GM19328 (cell line): ENCODE measurements around the gene GTPBP4.
"Not testable (repeated sequence)": the region's sequence is repeated elsewhere in the genome, so short reads cannot be mapped to it uniquely, and the experiment has no call there.

Experiments used
- ATAC-seq: cut with Tn5 transposase; IDR thresholded peaks from one replicate; pipeline ENCODE4 v1.9.1; 2021; ENCODE audit warnings: mild to moderate bottlenecking, moderate library complexity; ENCODE audit not compliant: unreplicated experiment

Gene GTPBP4

DNA sequence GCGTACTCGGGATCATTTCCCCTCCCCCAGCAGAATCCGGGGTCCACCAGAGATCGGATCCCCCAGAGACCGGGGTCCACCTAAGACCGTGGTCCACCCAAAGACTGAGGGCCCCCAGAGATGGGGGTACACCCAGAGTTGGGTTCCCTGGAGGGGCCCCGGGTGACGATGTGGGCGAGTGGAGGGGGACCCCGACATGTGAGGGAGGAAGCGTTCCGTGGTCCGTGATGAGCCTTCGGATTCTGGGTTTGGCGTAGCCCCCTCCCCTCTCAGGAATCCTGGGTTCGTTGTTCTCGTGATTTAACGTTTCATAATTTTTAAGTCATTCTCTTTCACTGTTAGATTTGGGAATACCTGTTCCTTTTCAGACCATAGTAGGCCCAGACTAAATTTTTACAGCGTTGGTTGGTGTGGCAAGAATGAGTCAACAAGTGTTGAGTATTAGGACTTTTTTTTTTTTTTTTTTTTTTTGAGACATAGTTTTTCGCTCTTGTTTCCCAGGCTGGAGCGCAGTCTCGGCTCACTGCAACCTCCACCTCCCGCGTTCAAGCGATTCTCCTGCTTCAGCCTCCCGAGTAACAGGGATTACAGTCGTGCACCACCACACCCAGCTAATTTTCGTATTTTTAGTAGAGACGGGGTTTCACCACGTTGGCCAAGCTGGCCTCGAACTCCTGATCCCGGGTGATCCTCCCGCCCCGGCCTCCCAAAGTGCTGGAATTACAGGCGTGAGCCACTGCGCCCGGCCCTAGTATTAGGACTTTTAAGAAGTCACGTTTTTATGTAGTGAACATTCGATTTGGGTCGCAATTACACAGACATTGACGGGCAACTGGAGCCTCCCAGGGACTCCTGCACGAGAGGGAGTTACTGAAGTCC lies 672 bp downstream of the GTPBP4 start:
- no peak for ATAC-seq

DNA sequence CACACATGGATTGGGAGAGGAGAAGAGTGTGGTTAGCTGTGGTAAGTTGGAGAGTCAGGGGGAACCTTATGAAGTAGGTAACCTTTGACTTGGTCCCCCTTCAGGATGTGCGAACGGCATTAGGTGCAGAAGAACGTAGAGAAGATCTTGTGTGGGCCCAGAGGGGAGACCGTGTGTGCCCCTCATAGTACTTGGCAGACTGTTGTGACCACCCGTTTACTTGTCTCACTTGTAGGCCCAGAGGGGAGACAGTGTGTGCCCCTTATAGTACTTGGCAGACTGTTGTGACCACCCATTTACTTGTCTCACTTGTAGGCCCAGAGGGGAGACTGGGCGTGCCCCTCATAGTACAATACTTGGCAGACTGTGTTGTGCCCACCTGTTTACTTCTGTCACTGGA lies 2.6 kb downstream of the GTPBP4 start:
- no peak for ATAC-seq

DNA sequence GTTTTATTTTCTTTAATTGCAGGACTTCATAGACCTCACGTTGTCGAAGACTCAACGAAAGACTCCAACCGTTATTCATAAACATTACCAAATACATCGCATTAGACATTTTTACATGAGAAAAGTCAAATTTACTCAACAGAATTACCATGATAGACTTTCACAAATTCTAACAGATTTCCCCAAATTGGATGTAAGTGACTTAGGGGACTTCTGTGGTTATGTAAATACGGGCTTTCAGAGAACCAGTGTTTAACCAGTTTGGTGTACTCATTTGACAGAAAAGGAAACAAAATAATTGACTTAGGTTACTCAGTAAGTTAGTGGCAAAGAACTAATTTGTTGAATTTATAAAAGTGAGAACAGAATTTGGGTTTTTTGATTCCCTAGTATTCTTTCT lies 4.2 kb downstream of the GTPBP4 start:
- ATAC-seq = no peak

DNA sequence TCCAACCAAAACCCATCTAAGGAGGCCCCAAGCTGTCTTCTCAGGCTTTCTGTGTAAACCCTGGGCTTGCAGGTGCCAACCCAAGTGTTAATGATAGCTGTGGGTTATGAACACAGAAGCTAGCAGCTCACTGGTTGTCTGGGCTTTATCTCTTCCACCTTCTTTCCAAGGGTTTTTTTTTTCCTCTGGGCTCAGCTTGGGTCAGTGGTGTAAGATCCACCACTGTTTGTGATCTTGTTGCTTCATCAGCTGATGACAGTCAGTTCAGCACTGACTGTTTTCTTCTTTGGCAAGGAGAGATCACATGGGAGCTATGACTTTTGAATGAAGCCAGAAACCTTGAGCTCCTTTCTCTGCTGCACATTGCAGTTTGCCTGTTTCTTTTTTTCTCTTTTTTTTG lies 4.6 kb downstream of the GTPBP4 start:
- ATAC-seq = no peak

DNA sequence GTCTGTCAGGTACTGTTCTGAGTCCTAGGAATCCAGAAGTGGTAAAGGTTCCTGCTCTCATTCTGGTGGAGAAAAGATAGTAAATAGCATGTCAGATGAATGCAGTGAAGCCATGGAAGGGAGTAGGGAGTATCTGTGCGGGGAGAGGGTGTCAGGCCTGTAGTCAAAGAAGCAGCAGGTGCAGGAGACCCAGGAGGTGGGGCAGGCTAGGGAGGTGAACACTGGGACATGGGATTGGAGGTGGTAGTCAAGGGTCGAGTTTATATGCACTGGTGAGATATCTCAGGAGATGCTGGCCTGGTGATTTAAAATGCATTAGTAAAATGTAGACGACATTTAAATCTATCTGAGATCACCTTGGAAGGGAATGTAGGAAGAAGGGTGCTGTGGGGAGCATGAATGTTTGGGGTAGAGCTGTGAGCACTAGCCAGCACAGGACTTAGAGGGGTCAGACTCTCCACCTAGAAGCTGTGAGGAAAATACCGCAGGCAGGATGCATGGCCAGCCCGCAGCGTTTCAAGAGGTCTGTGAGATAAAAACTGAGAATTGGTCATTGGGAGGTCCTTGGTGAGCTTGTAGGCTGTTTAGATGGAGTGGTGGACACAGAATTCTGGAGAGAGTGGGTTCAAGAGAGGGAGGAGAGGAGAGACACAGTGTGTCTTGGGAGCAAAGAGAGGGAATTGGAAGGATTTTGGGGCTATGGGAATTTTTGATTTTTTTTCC lies 6.8 kb downstream of the GTPBP4 start:
- ATAC-seq = no peak

DNA sequence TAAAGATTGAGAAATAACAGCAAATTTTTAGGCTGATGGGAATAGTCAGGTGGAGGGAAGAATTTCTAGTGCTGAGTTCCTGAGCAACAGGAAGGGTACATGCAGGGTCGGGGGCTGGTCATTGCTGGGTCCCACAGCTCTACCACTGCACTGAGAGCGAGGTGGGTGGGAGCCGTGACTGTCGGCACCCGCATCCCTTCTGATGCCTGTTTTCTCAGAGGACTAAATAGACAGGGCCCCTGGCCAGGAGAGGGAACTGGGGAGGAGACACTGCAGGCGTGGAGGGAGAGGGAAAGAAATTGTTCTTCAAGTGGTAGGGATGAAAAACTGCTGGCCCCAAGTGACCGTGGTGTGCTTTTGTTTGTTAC lies 7.3 kb downstream of the GTPBP4 start:
- no peak for ATAC-seq

DNA sequence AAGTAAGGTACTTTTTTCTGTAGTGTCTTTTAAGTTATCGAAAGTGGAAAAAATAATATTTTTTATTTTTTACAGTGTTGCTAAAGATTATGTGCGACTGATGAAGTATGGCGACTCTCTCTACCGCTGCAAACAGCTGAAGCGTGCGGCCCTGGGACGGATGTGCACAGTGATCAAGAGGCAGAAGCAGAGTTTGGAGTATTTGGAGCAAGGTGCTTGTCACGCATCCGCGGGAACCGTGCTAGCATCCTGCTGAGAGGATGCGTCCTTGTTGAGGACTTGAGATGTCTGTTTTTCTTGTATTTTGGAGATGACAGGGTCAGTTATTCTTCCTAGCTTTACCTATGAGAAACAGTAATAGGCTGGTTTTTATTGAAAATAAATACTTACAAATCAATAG lies 7.8 kb downstream of the GTPBP4 start:
- ATAC-seq = no peak

DNA sequence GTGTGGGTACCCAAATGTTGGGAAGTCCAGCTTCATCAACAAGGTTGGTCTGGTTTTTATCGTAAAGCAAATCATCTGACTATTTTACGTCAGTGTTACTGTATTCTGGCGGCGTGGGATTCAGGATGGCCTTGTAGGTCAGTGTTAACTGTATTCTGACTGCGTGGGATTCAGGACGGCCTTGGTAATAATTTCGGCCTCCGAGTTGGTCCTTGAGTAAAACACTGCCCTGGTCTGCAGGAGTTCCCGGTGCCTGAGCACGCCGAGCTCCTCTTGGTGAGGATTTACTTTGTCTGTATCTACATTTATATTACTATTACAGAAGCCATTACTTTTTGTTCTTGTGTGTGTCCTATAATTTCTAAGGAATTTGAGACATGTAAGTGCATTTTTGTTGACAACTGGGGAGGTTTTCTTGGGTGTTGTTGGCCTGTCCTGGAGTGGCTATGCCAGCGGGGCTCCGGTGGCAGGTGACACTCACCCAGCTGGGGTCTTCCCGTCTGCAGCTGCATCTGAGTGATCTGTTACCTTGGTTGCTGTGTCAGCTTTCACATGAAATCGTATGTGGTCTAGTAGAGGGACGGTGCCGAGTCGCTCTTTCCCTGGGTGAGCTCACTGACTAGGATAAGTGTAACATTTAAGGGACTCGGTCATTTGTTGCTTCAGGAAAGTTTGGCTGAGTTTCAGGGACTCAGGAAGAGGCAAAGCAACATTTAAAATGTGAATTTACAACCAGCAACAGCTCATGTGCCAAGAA lies 9.2 kb downstream of the GTPBP4 start:
- no peak for ATAC-seq

DNA sequence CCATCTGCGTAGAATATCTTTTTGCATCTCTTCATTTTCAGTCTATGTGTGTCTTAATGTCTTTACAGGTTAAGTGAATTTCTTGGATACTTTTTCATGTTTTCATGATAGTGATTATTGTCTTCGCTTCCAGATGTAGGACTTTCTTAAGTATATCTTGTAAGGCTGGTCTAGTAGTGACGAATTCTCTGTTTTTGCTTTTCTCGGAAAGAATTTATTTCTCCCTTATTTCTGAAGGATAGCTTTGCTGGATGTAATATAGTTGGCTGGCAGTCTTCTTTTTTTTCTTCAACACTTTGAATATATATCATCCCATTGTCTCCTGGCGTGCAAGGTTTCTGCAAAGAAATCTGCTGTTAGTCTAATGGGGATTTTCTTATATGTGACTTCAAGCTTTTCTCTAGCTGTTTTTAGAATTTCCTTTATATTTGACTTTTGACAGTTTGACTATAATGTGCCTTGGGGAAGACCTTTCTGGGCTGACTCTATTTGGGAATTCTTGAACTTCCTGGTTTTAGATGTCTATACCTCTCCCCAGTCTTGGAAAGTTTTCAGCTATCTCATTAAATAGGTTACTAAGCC lies 14.3 kb downstream of the GTPBP4 start:
- ATAC-seq = no peak

DNA sequence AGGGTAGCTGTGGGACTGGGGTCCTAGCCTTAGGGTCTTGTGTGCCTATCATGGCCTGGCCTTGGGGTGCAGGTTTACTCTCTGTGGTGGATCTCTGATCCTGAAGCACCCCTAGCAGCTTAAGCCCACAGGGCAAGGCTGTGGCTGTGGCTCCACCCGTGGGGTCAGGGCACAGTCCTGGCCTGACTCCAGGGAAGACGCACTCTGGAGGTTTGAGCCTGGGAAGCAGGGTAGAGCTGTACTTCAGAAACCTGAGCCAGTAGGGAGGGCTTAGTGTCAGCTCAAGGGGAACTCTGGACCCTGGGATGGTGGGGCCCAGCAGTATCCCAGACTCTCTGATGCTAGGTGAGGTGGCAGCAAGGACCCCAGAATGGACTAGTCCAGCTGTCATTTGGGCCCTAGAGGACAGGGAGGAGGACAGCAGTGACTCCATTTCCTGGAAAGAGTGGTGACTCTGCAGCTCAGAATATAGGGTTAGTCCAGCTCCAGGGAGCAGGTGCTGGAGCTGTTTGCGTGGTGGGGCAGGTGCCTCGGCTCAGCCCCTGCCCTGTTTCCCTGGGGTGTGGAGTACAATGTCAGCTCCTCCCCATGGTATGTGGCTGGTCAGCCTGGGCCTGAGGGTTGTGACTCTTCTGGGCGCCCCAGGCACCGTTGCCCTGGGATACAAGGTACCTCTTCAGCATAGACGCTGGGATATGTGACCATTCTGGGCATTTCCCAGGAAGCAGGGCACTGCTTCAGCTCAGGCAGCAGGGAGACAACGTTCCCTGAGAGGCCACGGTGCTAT lies 15.8 kb downstream of the GTPBP4 start:
- ATAC-seq = no peak

DNA sequence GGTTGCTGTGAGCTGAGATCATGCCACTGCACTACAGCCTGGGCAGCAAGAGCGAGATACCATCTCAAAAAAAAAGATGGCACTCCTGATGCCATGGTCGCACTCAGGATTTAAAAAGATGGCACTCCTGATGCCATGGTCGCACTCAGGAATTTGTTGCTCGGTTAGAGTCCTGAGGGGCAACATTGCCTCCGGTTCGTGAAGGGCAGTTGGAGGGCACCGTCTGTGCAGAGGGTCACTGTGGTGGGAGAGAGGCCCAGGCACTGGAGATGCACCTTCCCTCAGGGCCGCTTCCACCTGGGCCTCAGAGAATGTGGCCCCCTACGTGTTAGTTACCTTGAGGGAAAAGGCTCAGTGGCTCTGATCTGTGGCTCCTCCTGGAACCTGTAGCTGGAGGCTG lies 18.3 kb downstream of the GTPBP4 start:
- ATAC-seq = no peak

DNA sequence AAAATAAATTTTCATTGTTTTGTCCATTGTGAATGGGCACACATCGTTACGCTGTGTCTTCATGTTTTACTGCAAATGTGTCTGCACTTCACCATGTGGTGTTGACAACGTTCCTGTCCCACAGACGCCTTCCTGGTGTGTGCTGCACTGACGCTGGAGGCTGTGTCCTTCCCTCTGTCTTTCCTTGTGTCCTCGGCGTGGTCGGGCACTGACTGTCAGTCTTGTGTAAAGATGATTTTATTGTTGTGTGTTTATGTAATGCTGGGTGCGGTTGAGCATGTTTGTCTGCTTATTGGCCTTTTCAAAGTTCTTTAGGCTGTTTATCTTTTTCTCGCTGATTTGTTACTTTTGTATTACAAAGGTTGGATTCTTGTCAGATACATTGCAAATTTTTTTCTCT lies 19.3 kb downstream of the GTPBP4 start:
- ATAC-seq = no peak

DNA sequence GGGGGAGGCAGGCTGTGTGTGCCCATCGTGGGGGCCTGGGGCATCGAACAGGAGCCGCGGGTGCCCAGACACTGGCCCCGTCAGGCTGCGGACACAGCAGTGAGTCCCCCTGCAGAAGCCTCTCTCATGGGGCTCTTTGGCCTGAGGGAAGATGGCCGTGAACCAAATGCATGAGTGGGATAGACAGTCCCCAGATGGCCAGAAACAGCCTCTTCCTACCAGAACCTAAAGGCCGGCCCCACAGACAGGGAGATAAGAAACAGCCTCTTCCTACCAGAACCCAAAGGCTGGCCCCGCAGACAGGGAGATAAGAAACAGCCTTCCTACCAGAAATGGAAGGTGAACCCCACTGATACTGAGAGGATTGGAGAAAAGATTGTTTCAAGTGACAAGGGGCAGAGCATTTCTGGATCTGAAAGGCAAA lies 20.8 kb downstream of the GTPBP4 start:
- no peak for ATAC-seq

DNA sequence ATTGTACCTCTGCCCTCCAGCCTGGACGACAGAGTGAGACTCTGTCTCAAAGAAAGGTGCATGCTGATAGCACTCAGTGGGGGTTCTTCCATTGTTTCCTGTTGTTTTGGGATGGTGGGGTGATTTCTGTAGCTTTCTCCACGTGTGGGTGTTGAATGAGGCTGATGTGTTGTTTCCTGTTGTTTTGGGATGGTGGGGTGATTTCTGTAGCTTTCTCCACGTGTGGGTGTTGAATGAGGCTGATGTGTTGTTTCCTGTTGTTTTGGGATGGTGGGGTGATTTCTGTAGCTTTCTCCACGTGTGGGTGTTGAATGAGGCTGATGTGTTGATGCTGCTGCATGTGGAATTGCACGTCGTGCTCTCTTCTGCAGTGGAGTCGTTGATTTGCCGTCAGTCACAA lies 21.7 kb downstream of the GTPBP4 start:
- not testable (repeated sequence) for ATAC-seq

DNA sequence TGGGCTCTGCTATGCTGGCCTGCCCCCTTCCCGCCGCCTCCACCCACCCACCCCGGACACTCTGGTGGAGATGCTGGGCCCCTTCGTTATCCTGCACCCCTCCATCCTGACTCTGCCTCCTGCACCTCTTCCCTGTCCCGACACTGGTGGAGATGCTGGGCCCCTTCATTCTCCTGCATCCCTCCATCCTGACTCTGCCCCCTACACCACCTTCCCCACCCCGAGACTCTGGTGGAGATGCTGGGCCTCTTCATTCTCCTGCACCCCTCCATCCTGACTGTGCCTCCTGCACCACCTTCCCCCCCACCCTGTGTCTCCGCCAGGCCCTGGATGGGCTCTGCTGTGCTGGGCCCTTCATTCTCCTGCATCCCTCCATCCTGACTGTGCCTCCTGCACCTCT lies 22.5 kb downstream of the GTPBP4 start:
- ATAC-seq = no peak

DNA sequence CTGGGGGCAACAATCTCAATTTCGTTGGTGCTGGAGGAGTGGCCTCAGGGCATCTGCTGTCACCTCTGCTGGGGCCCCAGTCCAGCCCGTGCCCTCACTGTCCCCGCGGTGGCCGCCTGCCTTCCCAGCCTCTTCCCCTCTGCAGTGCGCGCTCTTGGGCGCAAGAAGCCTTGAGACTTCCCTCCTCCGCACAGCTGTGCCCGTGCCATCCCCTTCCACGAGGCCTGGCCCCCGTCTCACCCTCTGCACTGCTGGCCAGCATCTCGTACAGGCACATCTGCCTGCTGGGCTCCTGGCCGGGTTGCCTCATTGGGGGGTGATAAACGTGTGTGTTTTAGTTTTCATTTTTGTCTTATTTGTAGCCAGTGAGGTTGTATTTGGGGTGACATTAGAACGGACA lies 23.5 kb downstream of the GTPBP4 start:
- ATAC-seq = no peak

DNA sequence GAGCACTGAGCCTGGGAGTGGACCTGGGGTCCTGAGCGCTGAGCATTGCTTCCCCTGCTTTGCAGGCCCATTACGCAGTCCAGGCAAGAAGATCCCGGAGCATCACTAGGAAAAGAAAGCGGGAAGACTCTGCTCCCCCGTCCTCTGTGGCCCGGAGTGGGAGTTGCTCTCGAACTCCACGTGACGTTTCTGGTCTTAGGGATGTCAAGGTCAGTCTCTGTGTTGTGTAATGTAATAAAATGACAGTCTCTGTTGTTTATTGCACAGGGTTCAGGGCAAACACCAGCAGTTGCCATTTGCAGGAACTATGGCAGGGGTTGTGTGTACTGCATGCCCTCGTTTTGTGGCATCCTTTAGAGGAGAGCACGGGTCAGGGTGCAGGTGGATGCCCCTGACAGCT lies 27.5 kb downstream of the GTPBP4 start:
- ATAC-seq = no peak

DNA sequence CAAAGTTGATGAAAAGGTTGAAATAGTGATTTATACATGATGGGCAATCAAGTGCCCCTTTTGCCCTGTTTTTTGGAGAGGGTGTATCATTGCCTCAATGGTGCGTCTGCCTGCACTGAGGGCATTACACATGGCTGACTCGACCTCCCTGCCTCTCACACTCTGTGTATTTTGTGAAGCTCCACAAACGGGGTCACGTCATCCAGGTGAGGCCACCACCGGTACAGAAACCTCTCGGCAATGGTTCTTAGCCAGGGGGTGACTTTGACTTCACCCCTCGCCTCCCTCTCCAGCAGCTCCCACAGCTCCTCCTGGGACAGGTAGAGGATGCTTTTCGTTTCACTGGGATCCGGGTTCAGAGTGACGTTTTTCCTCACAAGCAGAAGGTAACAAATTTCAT lies 31.1 kb downstream of the GTPBP4 start:
- ATAC-seq = no peak

DNA sequence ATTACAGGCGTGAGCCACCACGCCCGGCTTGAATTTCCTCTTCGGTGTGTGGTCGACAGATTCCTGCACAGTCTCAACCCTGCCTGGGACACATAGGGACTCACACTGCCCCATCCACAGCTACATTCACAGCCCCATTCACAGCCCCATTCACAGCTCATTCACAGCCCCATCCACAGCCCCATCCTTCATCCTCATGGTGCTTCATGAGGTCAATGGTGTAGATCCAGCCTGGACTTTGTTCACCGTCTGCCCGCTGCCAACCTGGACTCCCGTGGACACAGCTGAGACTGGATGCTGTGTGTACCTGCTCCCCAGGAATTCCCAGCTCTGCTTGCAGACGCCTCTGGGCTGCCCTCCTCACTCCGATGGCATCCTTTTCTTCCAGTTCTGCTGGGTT lies 32.2 kb downstream of the GTPBP4 start:
- no peak for ATAC-seq

DNA sequence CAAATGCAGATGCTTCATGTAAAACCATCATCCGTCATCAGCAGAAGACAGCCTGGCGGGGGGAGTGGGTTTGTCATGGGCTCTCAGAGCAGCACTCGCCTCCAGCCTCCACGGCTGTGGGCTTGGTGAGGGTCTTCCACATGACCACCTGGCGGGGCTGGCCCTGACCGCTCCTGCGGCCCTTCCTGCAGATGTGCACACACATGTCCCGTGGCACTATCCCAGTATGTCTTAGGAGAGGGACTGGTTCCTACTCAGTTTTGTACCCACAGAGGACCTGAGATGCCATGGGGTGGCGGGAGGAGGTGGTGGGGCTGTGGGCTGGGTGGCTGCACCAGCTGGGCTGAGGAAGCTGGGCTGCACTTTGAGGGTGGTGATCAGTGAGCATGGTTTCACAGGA lies 32.7 kb downstream of the GTPBP4 start:
- no peak for ATAC-seq

DNA sequence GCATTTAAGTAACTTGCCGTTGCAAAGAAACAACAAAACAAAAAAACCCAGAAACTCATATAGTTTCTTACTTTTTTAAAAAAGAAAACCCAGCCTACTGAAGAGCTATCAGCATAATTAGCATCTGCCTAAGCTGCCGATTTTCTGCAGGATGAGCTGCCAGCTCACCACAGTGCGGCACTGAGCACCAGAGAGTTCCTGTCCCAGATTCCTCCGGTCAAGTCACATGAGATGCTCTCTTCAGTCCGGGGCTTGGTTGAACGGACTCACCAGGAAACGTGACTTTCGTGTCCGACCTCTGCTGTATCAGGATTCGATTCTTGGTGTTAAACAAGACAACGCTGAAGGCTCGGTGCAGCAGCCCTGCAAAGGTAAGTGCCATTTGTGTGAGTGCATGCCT lies 34.2 kb downstream of the GTPBP4 start:
- ATAC-seq = no peak
